GM18511 (cell line): ENCODE measurements around the gene VDAC1.

Experiments
- ATAC-seq: cut with Tn5 transposase; IDR thresholded peaks from one replicate; pipeline ENCODE4 v1.9.1; 2021; ENCODE audit warnings: mild to moderate bottlenecking, moderate library complexity; ENCODE audit not compliant: unreplicated experiment

Gene VDAC1

DNA sequence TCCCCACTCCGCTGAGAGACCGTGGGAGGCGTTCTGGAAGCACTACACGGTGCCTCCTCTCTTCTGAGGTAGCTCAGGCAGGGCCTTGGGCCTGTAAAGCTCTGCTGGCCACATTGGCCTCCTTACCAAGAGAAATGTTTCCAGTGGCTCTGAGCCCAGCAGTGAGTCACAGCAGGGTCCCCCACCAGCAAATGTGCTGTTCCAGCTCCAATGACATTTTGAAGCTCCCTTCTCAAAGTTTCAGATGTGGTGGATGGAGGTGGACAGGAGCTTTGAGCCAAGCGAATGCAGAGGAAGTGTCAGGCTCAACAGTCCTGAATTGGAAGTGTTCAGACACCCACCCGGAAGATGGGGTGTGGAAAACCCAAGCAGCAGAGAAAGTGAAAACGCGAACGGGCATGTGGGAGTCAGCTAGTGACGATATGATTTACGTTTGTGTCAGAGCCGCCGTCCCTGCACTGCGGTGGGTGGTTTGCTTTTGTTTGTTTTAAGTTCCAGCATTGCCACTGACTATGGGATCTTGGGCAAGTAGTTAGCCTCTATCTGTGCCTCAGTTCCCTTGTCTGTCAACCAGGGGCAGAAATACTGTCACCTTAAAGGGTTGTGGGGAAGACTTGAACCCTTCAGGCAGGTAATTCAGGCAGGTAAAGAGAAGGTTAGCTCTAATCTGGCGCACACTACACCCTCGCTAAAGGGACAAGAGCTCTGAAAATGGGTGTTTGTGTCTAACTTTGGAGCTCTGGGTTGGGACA is 74.5 kb downstream of the VDAC1 start:
- ATAC-seq: no peak

DNA sequence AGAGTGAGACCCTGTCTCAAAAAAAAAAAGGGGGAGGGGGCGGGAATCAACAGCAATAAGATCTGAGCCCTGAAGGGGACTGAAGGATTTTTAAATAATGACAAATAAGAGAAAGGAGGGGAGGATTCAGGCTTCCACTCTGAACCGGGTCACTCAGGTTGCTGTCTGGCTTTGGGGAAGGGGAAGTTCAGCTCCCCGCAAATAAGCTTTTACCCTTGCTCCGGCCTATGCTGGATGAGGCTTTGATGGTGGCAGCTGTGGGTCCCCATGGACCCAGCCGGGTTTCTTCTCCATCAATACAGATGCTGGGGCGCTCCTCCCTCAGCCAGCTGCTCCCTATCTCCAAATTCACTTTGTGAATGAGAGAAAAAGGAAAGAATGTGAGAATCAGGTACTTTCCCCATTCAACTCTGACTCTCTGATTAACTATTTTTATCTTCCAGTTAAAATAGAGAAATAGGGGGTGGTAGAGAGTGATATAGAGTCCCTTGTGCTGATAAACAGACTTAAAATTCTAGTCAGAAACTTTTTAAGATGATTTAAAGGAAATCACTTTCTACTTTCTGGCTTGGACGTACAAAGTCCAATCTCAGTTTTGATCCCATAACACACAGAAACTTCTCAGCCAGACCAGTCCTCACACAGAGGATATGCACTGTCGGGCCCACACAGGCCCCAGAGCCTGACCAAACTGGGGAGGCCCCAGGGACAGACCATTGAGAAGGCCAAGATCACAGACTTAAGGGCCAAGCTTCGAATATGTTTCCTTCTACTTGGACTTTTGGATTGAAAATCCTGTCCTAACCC is 76.0 kb downstream of the VDAC1 start:
- ATAC-seq: peak; percentile 48

DNA sequence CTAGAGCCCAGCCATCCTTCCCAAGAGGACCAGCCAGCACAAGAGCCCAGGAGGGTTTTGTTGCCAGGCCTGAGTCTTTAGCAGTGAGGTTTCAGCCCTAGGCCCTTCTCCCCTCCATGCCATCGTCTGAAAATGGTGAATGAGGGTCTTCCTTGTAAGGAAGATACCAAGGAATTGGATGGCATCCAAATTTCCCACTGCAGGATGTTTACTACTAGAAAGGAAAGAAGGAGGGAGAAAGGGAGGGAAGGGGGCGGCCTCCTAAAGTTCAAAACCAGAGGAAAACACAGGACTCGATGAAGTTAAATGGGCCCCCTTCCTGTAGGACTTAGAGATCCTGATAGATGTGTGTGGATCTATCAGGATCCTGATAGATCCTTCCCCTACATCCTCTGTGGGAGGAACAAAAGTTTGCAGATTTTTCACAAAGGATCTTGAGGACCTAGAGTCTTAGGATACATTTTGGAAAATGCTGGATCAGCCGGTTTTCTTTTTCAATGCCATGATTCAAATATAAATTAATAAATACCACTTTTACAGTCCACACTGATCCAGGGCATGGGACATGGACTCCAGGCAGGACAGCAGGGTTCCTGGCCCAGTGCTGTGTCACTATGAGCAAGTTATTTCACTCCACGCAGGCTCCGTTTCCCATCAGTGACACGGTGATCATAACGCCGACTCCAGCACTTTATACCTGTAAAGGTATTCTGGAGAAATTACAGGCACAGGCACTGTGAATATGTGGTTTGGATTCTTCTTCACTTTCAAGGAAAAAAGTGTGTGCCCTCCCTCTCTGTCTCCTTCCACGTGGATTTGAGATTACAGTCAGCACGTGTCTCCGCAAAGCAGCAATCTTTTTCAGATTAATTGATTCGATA is 77.2 kb downstream of the VDAC1 start:
- no peak for ATAC-seq

DNA sequence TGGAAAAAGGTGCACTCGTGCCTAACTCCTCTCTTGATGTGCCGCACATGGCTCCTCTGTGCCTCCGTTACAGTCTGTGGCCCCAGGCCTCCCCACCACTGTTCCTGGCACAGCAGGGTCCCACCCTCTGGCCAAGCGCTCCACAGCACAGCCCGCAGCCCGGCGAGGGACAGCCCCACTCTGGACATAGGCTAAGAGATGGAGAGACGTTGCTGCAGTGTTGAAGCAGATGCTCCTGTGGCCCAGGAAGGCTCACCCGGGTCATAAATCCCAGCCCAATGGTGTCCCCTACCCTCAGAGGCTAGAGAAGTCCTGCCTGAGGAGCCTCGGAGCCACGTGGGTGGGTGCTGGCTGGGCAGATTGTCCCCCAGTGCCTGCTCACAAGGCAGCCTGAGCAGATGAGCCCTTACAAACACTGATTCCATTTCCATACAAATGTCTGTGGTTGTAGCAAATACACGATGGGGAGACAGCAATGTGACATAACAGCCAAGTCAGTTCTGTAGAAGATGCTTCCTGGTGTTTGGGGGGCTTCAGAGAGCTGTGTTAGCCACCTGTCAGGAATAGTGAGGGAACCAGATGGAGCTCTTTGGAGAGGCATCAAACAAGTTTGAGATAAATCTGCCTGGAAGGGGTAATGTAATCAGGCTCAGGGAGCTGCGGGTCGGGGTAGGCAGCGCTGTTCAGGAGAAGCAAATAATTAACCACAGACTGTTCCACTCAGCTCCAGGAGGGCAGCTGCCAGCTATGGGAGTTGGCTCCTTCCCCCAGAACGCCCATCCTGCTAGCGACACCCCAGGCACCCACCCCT is 78.1 kb downstream of the VDAC1 start:
- ATAC-seq: no peak

DNA sequence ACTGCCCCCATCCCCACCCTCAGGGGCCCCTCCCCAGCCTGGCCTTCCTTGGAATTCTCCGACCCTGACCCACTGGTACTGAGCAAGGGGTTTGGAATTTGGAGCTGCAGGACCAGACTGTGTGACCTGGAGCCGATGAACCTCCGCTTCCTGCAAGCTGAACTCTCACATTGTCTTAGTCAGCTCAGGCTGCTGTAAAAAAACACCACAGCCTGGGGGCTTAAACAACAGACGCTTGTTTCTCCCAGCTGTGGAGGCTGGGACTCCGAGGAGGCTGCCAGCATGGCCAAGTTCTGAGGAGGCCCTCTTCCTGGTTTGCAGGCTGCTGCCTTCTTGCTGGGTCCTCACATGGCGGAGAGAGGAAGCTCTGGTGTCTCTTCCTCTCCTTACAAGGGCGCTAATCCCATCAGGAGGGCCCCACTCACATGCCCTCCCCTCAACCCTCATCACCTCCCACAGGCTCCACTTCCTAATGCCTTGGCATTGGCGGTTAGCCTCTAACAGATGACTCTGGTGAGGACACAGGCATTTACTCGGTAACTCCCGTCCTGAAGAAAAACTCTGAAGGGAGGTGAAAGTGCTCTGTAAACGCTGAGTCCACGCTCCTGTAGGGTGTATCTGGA is 78.8 kb downstream of the VDAC1 start:
- ATAC-seq: no peak

DNA sequence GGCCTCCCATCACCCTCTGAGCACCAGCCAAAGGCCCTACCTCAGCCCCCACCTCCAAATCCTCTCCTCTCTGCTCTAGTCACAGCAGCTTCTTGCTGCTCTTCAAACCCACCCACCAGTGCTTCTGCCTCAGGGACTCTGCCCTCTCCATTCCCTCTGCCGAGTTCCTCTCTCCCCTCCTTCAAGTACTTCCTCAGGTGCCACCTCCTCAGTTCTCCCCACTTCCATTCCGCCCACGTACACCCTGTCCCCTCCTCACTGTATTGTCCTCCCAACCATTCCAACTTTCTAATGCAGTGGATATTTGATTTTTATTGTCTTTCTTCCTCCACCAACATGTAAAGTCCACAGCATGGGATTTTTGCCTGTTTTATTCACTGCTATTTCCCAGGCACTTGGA is 79.5 kb downstream of the VDAC1 start:
- ATAC-seq: no peak

DNA sequence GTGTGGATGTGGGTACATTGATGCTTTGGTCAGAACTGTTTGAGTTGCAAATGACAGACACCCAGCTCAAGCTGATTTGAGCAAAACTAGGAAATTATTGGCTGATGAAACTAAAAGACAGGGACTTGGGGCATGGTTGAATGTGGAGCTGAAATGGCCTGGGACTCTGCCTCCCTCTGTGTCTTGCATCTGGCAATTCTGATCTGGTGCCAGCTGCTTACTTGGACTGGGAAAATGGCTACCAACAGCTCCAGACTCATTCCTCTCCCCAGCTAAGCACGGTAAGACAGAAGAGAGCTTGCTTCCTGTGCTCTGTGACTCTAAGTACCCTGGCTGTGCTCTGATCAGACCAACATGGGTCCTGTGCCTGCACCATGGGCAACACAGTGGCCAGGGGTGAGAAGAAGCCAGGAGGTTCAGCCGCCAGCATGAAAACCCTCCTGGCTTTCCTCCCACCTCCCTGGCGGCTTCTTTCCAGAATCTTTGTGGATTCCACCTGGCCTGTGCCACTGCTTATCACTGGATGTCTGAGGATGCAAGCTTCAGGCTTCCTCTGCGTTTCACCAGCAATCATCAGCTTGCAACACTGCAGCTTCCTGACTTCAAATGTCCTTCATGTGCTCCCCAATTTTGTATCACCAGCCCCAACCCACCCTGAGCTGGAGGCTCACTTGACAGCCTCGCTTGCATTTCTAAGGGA is 80.4 kb downstream of the VDAC1 start:
- no peak for ATAC-seq

DNA sequence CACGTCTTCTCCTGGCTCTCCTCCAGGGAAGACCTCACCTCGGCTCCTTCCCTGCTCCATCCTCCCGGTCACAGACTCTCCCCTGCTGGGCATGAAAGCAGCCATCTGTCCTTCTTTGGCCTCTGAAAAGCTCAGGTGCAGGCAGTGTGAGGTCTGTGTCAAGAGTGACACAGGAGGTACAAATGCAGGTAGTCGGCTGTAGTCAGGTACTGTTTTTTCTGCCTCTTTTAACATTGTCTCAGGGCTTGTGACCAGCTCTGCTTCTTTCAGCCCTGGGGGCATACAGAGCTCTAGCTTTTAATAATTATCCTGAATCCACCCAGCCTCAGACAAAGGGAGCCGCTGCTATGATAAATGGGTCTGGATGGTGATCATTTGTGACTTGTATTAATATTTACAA is 82.8 kb downstream of the VDAC1 start:
- ATAC-seq: no peak
